ENCODE results near the gene COA6.

- TF ChIP-seq YY1 (IDR thresholded peaks at IDR 0.05; ENCODE audit: low read depth), result no peak
- TF ChIP-seq RAD21 (IDR thresholded peaks at IDR 0.05; ENCODE audit: low read depth), result no peak
- TF ChIP-seq CEBPB (IDR thresholded peaks at IDR 0.05), result no peak
- TF ChIP-seq TCF12 (IDR thresholded peaks at IDR 0.05; ENCODE audit: low read depth), result no peak
- no peak for TF ChIP-seq NFIC (IDR thresholded peaks at IDR 0.05)
- no peak for TF ChIP-seq EP300 (IDR thresholded peaks at IDR 0.05; ENCODE audit: borderline replicate concordance)
- TF ChIP-seq USF1 (IDR thresholded peaks at IDR 0.05), result no peak
- TF ChIP-seq REST (IDR thresholded peaks at IDR 0.05; ENCODE audit: low read depth), result no peak
- TF ChIP-seq TAF1 (IDR thresholded peaks at IDR 0.05; ENCODE audit: low read depth), result no peak
- no peak for TF ChIP-seq TEAD4 (IDR thresholded peaks at IDR 0.05)
- no peak for TF ChIP-seq CREB1 (IDR thresholded peaks at IDR 0.05; ENCODE audit: low read depth)
- no peak for TF ChIP-seq FOXM1 (IDR thresholded peaks at IDR 0.05; ENCODE audit: borderline replicate concordance, low read depth)
- no peak for TF ChIP-seq MAX (IDR thresholded peaks at IDR 0.05)
- no peak for TF ChIP-seq EGR1 (IDR thresholded peaks at IDR 0.05)
Measured at GRCh38 chr1:234408757-234409156, 35.5 kb downstream of the COA6 start.
